GDM1 (cell line): ENCODE results near the gene SPNS3.
A peak's percentile ranks its signal among the peaks of the same experiment; 100 is the strongest.

ENCODE experiments used
- DNase-seq: peaks from one replicate; lab custom pipeline; 2025; lab: John Stamatoyannopoulos, UW

The SPNS3 gene

DNA sequence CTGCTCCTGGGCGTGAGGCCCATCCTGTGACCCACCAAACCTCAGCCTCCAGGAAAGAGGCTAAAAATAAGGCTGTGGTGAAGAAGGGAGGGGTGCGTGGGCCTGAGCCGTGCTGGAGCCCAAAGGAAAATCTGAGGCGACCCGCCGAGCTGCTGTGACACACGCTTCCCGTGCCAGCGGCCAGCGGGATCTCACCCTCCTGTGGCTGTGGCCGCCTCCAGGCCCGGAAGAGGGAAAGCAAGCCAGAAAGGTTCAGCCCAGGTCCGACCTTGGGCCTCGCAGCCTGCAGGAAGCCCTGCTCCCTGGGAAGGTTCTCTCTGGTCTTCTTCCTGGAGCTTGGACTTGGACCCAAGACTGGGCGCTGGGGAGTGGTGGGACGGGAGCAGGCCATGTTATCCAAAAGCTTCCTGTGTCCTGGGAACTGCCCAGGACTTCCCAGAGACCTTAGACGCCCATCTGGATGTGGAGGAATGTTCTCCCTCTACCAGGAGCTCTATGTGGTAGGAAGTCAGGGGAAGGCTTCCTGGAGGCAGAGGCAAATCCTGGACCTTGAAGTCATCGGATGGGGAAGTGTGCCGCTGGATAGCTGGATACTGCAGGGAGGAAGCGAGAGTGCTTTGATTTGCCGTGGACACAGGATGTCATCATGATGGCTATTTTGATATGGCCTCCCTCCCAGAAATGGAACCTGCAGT is 76.3 kb downstream of the SPNS3 start:
- no peak for DNase-seq

DNA sequence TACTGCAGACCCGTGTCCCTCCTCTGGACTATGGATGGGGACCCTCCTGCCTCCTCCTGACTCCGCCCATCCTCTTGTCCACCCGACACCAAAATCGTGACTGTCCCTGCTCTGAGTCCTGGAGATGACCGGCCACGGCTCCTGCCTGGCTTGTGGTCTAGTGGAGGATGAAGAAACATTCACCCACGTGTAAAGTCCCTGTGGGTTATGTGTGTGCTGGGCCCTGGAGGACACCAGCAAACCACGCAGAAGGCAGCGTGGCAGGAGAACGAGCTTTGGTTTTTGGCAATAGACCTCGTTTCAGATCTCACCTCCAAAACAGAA is 76.8 kb downstream of the SPNS3 start:
- DNase-seq: no peak

DNA sequence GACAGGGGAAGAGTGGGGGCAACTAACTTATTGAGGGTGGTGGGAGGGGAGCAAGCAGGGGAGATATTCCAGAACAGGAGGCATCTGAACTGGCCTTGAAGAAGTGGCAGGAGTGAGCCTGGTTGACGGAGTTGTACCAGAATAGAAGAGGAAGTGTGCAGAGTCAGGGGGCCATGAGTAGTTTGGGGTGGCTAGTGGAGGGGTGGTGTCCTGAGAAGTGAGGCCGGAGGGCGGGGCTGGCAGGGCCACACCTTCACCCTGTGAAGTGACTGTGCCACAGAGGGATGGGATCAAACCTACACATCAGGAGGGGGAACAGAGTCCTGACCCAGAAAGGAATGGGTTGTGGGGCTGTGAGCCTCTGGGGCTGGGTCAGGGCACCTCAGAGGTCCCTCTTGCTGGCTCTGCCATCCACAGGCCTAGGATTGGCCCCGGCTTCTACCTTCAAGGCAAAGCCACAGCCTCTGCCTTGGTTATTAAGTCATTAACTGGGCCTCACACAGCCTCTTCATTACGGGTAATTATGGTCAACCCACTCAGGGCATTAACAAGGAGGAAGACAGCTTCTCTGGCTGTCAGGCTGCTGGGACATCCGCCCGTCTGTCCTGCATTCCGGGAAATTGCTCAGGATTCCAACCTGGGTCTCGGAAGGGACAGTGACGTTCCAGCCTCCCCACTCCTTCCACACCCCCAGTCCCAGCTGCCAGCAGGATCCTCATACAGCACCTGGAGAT is 77.6 kb downstream of the SPNS3 start:
- peak; percentile 23 for DNase-seq

DNA sequence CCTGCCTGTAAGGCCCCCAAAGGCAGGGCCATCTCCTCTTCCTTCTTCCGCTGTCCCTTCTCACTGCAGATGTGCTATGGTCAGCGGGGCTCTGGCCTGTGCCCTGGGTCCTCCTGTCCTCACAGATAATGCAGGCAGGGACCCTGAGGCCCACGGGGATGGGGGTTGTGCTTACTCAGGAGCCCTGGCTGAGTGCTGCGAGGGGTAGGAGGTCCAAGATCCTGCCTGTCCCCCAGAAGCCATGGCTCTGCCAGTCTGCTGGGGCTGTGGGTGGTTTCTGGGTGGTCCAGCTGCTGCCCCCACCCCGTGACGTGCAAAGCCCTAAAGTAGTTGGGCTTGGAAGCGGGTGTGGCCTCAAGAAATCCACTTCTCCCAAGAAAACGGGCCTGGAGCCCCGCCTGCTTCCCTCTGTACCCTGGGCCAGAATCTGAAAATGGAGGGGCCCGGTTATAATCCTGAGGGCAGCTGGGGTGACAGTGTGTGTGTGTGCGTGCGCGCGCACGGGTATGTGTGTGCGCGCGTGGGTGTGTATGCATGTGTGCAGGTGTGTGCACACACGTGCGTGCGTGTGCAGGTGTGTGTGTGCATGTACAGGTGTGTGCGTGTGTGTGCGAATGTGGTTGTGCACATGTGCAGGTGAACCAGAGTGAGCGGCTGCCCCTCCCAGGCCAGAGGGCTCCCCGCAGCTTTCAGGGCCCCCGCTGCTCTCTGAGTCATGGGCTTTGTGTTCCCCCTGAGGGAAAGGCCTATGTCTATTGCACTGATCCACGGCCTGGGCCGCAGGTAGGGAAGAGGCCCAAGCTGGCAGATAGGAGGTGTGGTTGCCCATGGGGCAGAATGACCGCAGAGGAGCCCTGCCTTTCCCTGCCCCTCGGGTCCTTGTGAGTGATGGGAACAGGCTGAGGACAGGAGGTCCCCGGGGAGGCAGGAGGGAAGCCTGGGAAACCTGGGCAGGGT is 78.7 kb downstream of the SPNS3 start:
- no peak for DNase-seq

DNA sequence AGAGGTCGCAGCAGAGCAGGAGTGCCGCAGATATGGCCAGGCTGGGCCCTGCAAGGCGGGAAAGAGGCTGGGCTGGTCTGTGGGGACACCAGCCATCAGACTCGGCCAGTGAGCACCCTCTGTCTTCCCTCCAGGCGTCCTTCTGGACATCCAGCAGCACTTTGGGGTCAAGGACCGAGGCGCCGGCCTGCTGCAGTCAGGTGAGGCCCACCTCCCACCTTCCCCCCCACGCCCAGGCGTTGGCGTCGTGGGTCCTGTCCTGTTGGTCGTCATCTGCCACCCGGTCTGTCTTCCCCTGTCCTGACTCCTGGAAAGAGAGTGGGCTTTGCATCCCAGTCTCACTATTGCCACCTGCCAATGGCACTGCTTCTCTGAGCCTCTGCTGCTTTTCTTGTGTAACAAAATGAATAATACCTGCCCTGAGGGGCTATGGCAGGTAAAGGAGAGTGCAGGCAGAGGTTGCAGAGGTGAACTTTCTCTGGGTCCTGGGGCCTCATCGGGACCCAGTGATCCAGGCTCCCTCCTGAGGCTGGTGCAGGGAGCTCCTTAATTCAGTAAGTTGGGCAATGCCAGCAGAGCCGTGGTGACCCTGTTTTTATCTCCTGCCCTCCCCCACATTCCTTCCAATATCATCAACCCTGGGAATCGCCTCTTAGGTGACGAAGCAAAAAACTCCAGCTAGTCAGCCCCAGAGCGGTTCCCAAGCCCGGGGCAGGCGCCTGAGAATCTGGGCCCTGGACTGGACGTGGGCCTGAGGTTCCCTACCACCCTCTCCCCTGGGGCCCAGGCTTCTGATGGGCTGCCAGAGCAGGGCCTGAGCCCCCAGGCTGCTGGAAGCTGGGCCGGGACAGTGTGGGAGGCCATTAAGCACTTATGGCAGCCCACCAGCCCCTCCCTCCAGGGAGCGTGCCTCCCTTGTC is 79.6 kb downstream of the SPNS3 start:
- DNase-seq: no peak

DNA sequence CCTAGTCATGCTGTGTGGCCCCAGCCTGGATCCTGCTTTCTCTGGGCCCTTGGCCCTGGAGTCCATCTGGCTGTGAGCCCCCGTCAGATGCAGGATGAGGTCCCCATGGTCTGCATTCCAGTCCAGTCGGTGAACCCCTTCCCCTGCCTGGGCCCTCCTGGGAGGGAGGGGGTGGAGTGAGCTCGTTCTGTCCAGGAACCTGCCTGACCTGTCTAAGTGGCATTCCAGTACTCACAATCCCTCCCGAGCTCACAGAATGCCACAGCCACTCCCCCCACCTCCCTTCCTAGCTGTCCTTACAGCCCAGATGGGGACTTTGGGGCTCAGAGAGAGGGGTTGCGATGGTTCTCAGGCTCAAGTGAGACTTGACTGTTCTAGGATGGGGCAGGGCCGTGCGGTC is 80.5 kb downstream of the SPNS3 start:
- DNase-seq: no peak

DNA sequence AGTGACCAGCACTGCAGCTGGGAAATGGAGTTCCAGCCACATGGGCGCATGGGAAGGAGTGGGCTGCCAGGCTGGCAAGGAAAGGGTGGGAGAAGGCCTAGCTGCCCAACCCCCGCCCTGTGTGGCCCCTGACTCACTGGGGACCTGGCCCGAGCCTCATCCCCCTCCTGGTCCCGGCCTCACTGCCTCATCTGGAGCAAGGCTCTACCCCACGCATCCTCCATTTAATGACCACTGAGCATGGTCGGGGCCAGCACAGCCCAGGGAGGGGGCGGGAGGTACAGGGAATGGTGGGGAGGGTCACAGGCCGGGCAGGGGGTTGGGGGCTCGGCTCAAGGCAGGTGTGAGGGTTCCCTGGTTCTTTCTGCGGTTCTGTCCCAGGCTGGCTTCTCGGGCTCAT is 81.0 kb downstream of the SPNS3 start:
- no peak for DNase-seq

DNA sequence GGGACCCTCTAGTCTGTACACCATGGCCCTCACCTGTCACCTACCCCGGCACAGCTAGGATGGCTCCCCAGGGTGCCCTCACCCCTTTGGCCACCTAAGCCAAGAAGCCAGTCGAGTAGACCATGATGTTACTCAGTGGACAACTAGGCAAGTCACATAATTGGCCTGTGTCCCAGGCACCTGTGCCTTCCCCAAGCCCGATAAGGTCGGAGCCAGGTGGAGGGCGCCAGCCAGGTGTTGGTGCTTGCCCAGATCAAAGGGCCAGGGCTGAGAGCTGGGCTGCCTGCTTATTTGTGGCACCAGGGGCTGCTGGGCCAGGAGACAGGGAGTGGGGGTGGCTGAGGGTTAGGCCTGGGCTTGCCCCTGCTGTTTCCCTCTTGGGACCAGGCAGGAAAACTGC is 81.8 kb downstream of the SPNS3 start:
- DNase-seq: no peak

DNA sequence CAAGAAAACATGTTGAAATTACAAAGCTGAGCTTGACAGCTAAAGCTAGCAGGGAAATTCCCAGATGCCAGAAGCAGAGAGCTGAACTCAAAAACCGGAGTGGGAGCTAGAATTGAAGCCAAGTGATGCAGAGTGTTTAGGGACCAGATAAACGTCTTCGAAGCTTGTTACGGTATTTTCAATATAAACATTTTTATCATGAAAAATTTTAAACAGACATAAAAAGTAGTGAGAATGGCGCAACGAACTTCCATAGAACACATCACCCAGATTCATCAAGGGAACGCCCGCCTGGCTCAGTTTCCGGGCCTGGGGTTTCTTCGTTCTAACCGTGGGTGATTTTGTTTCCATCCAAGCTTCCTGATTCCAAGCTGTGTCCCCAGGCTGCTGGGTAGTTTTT is 83.0 kb downstream of the SPNS3 start:
- no peak for DNase-seq

DNA sequence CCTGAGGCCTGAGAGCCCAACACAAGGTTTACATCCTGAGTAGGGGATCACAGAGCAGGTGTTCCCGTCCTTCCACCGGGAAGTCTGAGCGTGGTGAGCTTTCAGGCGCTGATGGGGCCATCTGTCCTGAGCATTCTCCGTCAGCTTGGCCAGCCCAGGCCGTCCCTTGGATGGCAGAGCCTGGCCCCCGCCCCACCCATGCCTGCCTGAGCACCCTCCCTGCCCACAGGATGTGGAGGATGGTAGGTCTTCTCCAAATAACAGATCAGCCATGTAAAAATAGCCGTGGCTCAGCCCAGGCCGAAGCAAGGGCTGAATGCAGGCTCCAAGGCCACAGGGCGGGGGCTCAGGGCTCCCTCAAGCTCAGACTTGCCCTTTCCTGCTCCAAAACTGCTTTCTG is 85.2 kb downstream of the SPNS3 start:
- DNase-seq: no peak

DNA sequence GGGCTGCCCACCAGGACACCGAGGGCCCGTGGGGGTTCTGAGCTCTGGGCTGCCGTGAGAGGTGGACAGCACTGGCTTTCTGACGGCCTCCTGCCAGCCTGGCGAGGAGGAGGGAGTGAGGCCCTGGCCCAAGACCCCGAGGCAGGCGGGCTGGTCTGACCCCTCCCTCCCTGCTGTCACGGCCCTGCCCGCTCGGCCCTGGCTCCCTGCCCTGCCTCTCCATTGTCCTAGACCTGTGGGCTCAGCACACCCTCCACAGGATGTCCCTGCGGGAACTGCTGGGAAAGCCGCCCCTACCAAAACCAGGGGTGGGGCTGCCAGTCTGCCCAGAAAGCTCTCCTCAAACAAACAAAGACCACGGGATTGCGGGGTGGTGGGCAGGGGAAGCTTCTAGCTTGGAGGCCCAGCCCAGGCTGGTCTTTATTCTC is 85.6 kb downstream of the SPNS3 start:
- DNase-seq: no peak

DNA sequence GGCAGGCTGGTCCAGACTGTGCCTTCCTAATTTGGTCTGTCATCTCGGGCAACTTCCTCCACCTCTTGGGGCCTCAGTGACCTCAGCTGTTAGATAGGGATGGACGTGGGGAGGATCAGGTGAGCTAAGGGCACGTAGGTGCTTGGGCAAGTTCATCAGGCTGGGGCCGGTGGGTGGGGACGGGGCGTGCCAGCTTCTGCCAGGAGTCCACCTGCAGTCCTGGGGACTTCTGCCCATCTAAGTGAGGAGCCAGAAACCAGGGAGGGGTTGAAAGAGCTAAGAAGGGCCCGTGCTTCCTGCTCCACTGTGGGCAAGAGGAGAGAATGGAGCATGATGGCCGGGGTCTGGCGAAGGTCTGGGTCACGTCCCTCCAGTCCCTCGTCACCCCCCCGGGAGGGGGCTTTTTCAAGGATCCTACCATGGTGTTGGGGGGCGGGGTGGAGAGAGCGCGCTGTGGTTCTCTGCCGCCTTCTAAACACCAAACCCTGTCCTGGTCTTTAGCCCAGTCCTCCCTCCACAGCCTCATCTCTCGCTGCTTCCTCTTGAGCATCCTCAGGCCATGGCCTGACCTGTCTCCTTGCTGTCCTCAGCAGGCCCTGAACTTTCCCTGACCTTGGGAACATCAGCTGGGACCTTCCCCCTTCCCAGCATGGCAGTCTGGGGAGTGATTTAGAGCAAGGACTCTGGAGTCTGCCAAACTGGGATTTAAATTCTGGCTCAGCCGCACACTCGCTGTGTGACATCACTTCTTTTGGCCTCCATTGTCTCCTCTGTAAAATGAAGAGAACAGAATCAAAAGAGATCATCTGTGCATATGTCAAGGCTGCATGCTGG is 86.5 kb downstream of the SPNS3 start:
- DNase-seq: no peak

DNA sequence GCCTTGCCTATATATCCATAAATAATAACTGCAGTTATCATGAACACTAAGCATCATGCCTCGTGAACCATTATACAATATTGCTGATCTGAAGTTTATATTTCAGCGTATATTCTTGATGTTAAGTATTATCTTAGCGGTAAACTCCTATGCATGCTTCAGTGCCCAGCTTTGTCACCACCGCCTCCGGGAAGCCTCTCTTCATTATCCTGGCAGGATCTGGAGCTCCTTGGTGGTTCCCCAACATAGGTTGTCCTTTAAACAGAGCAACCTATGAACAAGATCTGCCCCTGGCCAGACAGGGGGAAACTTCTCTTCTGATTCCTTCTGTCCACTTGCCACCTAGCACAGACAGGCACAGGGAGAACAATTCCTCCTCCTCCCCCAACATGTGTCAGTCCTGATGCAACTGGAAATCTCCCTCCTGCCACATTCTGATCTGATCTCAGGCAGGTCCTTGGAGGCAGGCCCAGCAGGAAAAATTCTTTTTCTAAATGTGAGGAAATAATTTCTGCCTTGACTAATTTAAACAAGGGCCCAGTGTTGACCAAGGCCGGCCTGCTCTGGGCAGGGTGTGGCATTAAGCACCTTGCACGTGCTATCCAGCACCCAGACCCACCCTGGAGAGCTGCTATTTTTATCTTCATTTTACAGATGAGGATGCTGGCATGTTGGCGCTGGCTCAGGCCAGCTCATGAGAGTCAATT is 87.3 kb downstream of the SPNS3 start:
- DNase-seq: no peak

DNA sequence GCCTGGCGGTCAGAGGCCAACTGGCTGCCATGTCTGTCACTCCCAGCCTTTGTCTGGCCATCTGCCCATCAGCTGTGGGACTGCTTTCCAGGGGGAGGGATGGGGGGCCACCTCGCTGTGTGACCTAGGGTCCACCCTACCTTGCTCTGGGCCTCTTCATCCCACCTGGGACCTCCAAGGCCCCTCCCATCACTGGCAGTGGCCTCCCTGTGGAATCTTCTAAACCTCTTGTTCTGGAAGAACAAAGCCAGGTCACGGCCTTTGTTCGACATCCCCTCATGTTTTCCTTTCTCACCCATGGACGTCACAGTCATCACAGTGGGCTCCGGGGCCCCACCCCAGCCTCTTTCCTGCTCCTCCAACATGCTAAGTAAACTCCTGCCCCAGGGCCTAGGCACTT is 88.9 kb downstream of the SPNS3 start:
- no peak for DNase-seq

DNA sequence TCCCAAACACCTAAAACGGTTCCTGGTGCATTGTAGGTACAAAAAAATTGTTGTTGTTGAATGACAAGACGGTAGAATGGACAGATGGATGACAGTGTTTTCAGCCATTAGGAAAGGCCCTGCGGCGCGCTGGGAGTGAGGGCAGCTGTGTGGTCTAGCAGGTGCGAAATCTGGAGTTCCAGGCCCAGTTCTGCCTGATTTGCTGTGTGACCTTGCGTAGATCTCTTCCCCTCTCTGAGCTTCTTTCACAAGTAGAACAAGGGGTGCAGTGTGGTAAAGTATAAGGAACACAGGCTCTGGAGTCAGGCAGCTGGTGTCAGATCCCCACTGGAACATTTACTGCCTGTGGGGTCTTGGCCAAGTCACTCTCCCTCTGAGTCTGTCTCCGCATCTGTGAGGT is 90.2 kb downstream of the SPNS3 start:
- DNase-seq: no peak

DNA sequence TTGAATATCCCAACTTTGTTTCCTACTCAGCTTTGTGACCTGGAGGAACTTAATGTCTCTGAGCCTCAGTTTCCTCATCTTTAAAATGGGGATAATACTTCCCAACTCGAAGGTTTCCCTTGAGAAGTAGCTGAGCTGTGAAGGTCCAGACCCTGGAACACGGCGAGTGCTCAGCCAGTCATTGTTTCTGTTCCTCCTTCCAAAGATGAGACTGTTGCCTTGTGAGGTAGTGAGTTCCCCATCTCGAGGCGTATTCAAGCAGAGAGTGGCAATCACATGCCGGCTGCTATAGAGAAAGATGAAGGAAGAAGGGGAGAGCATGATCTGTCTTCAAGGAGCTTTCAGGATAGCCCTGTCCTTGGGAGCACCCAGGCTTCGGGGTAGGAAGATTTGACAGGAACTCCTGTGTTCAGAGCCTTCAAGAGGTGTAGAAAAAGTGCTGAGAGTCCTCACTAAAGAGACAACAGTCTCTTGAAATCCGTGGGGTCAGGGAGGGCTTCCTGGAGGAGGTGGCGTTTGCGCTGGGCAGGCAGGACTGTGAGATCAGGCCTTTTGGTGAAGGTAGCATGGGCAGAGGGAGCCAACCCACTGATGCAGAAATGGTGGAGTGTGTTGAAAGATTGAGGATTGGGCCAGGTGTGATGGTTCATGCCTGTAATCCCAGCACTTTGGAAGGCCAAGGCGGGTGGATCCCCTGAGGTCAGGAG is 92.1 kb downstream of the SPNS3 start:
- DNase-seq: no peak

DNA sequence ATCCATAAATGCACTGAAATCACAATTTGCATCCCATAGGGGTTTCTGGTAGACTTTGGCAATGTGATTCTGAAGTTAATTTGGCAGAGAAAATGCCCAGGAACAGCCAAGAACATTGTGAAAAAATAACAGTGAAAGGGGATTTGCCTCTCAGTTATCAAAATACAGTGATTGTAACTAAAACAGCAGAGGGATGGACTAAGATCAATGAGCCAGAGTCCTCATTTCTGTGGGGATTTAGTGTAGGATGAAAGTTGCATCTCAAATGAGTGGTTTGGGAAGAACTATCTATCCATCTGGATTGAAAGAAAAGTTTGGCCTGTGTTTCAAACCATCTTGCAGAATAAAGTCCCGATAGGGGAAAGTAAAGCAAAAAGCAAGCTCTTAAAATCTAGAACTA is 93.4 kb downstream of the SPNS3 start:
- DNase-seq: no peak

DNA sequence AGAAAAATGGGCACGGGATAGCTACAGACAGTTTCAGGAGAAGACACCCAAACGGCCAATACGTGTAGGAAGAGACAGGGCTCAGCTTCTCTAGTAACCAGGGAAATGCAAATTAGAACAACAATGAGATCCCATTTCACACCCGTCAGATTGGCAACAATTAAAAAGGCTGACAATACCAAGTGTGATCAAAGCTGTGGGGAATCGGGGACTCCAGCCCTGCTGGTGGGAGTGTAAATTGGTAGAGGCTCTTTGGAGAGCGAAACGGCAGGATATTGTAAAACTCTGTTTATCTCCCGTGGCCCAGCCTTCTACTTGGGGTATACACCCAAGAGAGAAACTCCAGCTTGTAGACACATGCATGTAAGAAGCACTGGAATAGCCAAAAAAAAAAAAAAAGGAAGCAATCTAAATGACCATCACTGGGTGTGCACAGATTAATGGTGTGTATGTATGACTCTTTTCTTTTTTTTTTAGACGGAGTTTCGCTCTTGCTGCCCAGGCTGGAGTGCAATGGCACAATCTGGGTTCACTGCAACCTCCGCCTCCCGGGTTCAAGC is 93.9 kb downstream of the SPNS3 start:
- no peak for DNase-seq

DNA sequence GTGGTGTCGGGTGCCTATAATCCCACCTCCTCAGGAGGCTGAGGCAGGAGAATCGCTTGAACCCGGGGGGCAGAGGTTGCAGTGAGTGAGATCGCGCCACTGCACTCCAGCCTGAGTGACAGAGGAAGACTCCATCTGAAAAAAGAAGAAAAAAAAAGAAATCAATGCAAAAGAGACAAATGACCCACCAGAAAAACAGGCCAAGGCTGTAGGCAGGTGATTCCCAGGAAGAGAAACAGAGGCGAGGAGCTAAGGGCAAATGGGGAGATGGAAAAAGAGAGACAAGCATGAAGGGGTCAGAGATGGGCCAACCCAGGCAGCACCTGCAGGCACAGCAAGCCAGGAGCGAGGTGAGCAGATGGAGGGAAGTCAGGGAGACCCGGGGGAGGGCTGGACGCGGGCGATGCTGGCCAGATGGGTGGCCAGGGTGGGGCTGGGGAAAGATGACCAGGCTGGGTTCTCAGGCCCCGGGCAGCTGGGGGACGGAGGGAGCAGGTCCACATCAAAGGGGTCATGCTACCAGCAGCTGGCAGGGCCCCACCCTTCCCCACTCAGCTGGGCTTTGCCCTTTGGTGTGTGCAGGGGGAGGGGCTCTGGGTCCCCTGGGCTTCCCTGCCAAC is 95.9 kb downstream of the SPNS3 start:
- DNase-seq: no peak
